ENCODE results near the gene S100A8.

- no peak for TF ChIP-seq CTCF (IDR thresholded peaks at IDR 0.05)
- no peak for TF ChIP-seq ZFX (IDR thresholded peaks at IDR 0.05; ENCODE audit: borderline replicate concordance)
Observed at GRCh38 chr1:153363641-153364040, 27.2 kb downstream of the S100A8 start.

Data from 22Rv1 (cell line).